Measurements from ENCODE around the gene DNAAF9. TPM values are rescaled to one million over a fixed set of nuclear protein-coding genes. Genes with fewer than 3 reads are reported as not detected.
A peak's percentile ranks its signal among the peaks of the same experiment; 100 is the strongest.
"Not testable (repeated sequence)": the region's sequence is repeated elsewhere in the genome, so short reads cannot be mapped to it uniquely, and the experiment has no call there.

Gene DNAAF9
- polyA plus RNA-seq, 4 donors: 1.4 to 9.6 (median 3.5) TPM

- Histone ChIP-seq H3K27ac (ENCODE audit: low read depth in 1 of 3, low read length in 2 of 3) (no peak overlapping the region), H3K4me3 (ENCODE audit: low read depth in 1 of 3, low read length in 3 of 3) (no peak overlapping the region), H3K27me3 (ENCODE audit: control insufficient read depth in 3 of 3, insufficient read depth in 3 of 3, low read length in 3 of 3) (no peaks in the 10 kb centered on the region), H3K36me3 (ENCODE audit: control insufficient read depth in 3 of 3, insufficient read depth in 2 of 3, low read depth in 1 of 3, low read length in 3 of 3) (no peaks in the 10 kb centered on the region), H3K9me3 (ENCODE audit: control insufficient read depth in 2 of 2, insufficient read depth in 1 of 2, low read depth in 1 of 2, low read length in 1 of 2) (peaks cover 0 to 8% of the 10 kb centered on the region in 2 donors), H3K4me1 (ENCODE audit: control insufficient read depth in 3 of 3, insufficient read depth in 2 of 3, low read depth in 1 of 3, low read length in 2 of 3) (peaks cover 0 to 6% (median 0%) of the 10 kb centered on the region in 3 donors)
- WGBS, 3 donors: 50 to 67% (median 53%) methylated on average over 2 of the region's 2 CpGs
- FAIRE-seq (peak; percentile 96), DNase-seq (peak; percentile 78 to 90)
These were observed 29.6 kb upstream of the DNAAF9 start for GRCh38 chr20:3436864-3437574.

- Histone ChIP-seq H3K9me3 (ENCODE audit: control insufficient read depth in 2 of 2, insufficient read depth in 1 of 2, low read depth in 1 of 2, low read length in 1 of 2) (peaks cover 0 to 7% of the 10 kb centered on the region in 2 donors), H3K27ac (ENCODE audit: low read depth in 1 of 3, low read length in 2 of 3) (no peak overlapping the region), H3K27me3 (ENCODE audit: control insufficient read depth in 3 of 3, insufficient read depth in 3 of 3, low read length in 3 of 3) (no peaks in the 10 kb centered on the region), H3K4me3 (ENCODE audit: low read depth in 1 of 3, low read length in 3 of 3) (no peak overlapping the region), H3K36me3 (ENCODE audit: control insufficient read depth in 3 of 3, insufficient read depth in 2 of 3, low read depth in 1 of 3, low read length in 3 of 3) (no peaks in the 10 kb centered on the region), H3K4me1 (ENCODE audit: control insufficient read depth in 3 of 3, insufficient read depth in 2 of 3, low read depth in 1 of 3, low read length in 2 of 3) (peaks cover 0 to 6% (median 0%) of the 10 kb centered on the region in 3 donors)
- WGBS, 3 donors: 81 to 87% (median 84%) methylated on average over 6 of the region's 6 CpGs
- DNase-seq: no peak
- FAIRE-seq: no peak
These were observed 26.8 kb upstream of the DNAAF9 start for GRCh38 chr20:3434232-3434631.

- WGBS, 3 donors: 66 to 72% (median 67%) methylated on average over 3 of the region's 3 CpGs
- Histone ChIP-seq H3K4me3 (ENCODE audit: low read depth in 1 of 3, low read length in 3 of 3) (no peak overlapping the region), H3K9me3 (ENCODE audit: control insufficient read depth in 2 of 2, insufficient read depth in 1 of 2, low read depth in 1 of 2, low read length in 1 of 2) (peaks cover 0 to 7% of the 10 kb centered on the region in 2 donors), H3K36me3 (ENCODE audit: control insufficient read depth in 3 of 3, insufficient read depth in 2 of 3, low read depth in 1 of 3, low read length in 3 of 3) (no peaks in the 10 kb centered on the region), H3K27me3 (ENCODE audit: control insufficient read depth in 3 of 3, insufficient read depth in 3 of 3, low read length in 3 of 3) (no peaks in the 10 kb centered on the region), H3K4me1 (ENCODE audit: control insufficient read depth in 3 of 3, insufficient read depth in 2 of 3, low read depth in 1 of 3, low read length in 2 of 3) (peaks cover 0 to 6% (median 0%) of the 10 kb centered on the region in 3 donors), H3K27ac (ENCODE audit: low read depth in 1 of 3, low read length in 2 of 3) (no peak overlapping the region)
- DNase-seq (peak in 1 of 2 donors; percentile 47), FAIRE-seq (no peak)
These were observed 26.3 kb upstream of the DNAAF9 start for GRCh38 chr20:3433744-3434143.

- no peaks in the 10 kb centered on the region for H3K27me3 ChIP-seq (ENCODE audit: control insufficient read depth in 3 of 3, insufficient read depth in 3 of 3, low read length in 3 of 3)
- peaks cover 0 to 2% of the 10 kb centered on the region in 2 donors for H3K9me3 ChIP-seq (ENCODE audit: control insufficient read depth in 2 of 2, insufficient read depth in 1 of 2, low read depth in 1 of 2, low read length in 1 of 2)
- peaks cover 0 to 6% (median 0%) of the 10 kb centered on the region in 3 donors for H3K4me1 ChIP-seq (ENCODE audit: control insufficient read depth in 3 of 3, insufficient read depth in 2 of 3, low read depth in 1 of 3, low read length in 2 of 3)
- no peak overlapping the region for H3K4me3 ChIP-seq (ENCODE audit: low read depth in 1 of 3, low read length in 3 of 3)
- FAIRE-seq: no peak
- DNase-seq: no peak
- no peak overlapping the region for H3K27ac ChIP-seq (ENCODE audit: low read depth in 1 of 3, low read length in 2 of 3)
- H3K36me3 ChIP-seq (ENCODE audit: control insufficient read depth in 3 of 3, insufficient read depth in 2 of 3, low read depth in 1 of 3, low read length in 3 of 3): no peaks in the 10 kb centered on the region
- 81 to 87% (median 85%) methylated on average over 3 of the region's 3 CpGs for WGBS, 3 donors
These were observed 25.4 kb upstream of the DNAAF9 start for GRCh38 chr20:3432844-3433243.

- no peak for FAIRE-seq
- WGBS, 3 donors: 93 to 95% (median 95%) methylated on average over 4 of the region's 4 CpGs
- Histone ChIP-seq H3K4me1 (ENCODE audit: control insufficient read depth in 3 of 3, insufficient read depth in 2 of 3, low read depth in 1 of 3, low read length in 2 of 3) (peaks cover 0 to 3% (median 0%) of the 10 kb centered on the region in 3 donors), H3K27ac (ENCODE audit: low read depth in 1 of 3, low read length in 2 of 3) (no peak overlapping the region), H3K9me3 (ENCODE audit: control insufficient read depth in 2 of 2, insufficient read depth in 1 of 2, low read depth in 1 of 2, low read length in 1 of 2) (no peaks in the 10 kb centered on the region), H3K4me3 (ENCODE audit: low read depth in 1 of 3, low read length in 3 of 3) (no peak overlapping the region), H3K27me3 (ENCODE audit: control insufficient read depth in 3 of 3, insufficient read depth in 3 of 3, low read length in 3 of 3) (no peaks in the 10 kb centered on the region), H3K36me3 (ENCODE audit: control insufficient read depth in 3 of 3, insufficient read depth in 2 of 3, low read depth in 1 of 3, low read length in 3 of 3) (no peaks in the 10 kb centered on the region)
- DNase-seq: no peak
These were observed 23.6 kb upstream of the DNAAF9 start for GRCh38 chr20:3431109-3431508.

- no peaks in the 10 kb centered on the region for H3K36me3 ChIP-seq (ENCODE audit: control insufficient read depth in 3 of 3, insufficient read depth in 2 of 3, low read depth in 1 of 3, low read length in 3 of 3)
- FAIRE-seq: no peak
- H3K27ac ChIP-seq (ENCODE audit: low read depth in 1 of 3, low read length in 2 of 3): no peak overlapping the region
- H3K4me3 ChIP-seq (ENCODE audit: low read depth in 1 of 3, low read length in 3 of 3): no peak overlapping the region
- H3K4me1 ChIP-seq (ENCODE audit: control insufficient read depth in 3 of 3, insufficient read depth in 2 of 3, low read depth in 1 of 3, low read length in 2 of 3): peaks cover 0 to 3% (median 0%) of the 10 kb centered on the region in 3 donors
- DNase-seq: no peak
- no peaks in the 10 kb centered on the region for H3K27me3 ChIP-seq (ENCODE audit: control insufficient read depth in 3 of 3, insufficient read depth in 3 of 3, low read length in 3 of 3)
- WGBS, 3 donors: 71 to 90% (median 79%) methylated on average over 14 of the region's 14 CpGs
- H3K9me3 ChIP-seq (ENCODE audit: control insufficient read depth in 2 of 2, insufficient read depth in 1 of 2, low read depth in 1 of 2, low read length in 1 of 2): no peaks in the 10 kb centered on the region
These were observed 23.1 kb upstream of the DNAAF9 start for GRCh38 chr20:3430376-3431069.

- not testable (repeated sequence) for H3K36me3 ChIP-seq (ENCODE audit: control insufficient read depth in 3 of 3, insufficient read depth in 2 of 3, low read depth in 1 of 3, low read length in 3 of 3); H3K9me3 ChIP-seq (ENCODE audit: control insufficient read depth in 2 of 2, insufficient read depth in 1 of 2, low read depth in 1 of 2, low read length in 1 of 2); DNase-seq; H3K4me3 ChIP-seq (ENCODE audit: low read depth in 1 of 3, low read length in 3 of 3); H3K4me1 ChIP-seq (ENCODE audit: control insufficient read depth in 3 of 3, insufficient read depth in 2 of 3, low read depth in 1 of 3, low read length in 2 of 3); FAIRE-seq; H3K27ac ChIP-seq (ENCODE audit: low read depth in 1 of 3, low read length in 2 of 3); H3K27me3 ChIP-seq (ENCODE audit: control insufficient read depth in 3 of 3, insufficient read depth in 3 of 3, low read length in 3 of 3)
- WGBS, 3 donors: 65 to 88% (median 82%) methylated on average over 4 of the region's 4 CpGs
These were observed 19.3 kb upstream of the DNAAF9 start for GRCh38 chr20:3426766-3427165.

- no peaks in the 10 kb centered on the region for H3K9me3 ChIP-seq (ENCODE audit: control insufficient read depth in 2 of 2, insufficient read depth in 1 of 2, low read depth in 1 of 2, low read length in 1 of 2)
- no peak for DNase-seq
- no peaks in the 10 kb centered on the region for H3K27me3 ChIP-seq (ENCODE audit: control insufficient read depth in 3 of 3, insufficient read depth in 3 of 3, low read length in 3 of 3)
- FAIRE-seq: no peak
- H3K4me3 ChIP-seq (ENCODE audit: low read depth in 1 of 3, low read length in 3 of 3): no peak overlapping the region
- H3K27ac ChIP-seq (ENCODE audit: low read depth in 1 of 3, low read length in 2 of 3): no peak overlapping the region
- no peaks in the 10 kb centered on the region for H3K36me3 ChIP-seq (ENCODE audit: control insufficient read depth in 3 of 3, insufficient read depth in 2 of 3, low read depth in 1 of 3, low read length in 3 of 3)
- 72 to 75% (median 72%) methylated on average over 5 of the region's 5 CpGs for WGBS, 3 donors
- H3K4me1 ChIP-seq (ENCODE audit: control insufficient read depth in 3 of 3, insufficient read depth in 2 of 3, low read depth in 1 of 3, low read length in 2 of 3): peaks cover 0 to 3% (median 0%) of the 10 kb centered on the region in 3 donors
These were observed 15.7 kb upstream of the DNAAF9 start for GRCh38 chr20:3423126-3423525.

Data from small intestine (tissue), 7 donors.